ENCODE measurements around the gene CERS5. TPM values are rescaled to one million over a fixed set of nuclear protein-coding genes. Genes with fewer than 3 reads are reported as not detected.

The CERS5 gene
- 49.0 TPM for polyA plus RNA-seq (ENCODE audit: insufficient read length)

- DNase-seq = peak; percentile 100
Observed at GRCh38 chr12:50167049-50167828, at the start of gene CERS5. CERS5 (minus strand) TSS chr12:50167369; CDS start chr12:50167297, 72 bp downstream.

GRCh38 chr12:50215033-50215432 is 47.9 kb upstream of the CERS5 start:
- DNase-seq = no peak

- DNase-seq = no peak
Observed at GRCh38 chr12:50214018-50214417, 46.8 kb upstream of the CERS5 start.

GRCh38 chr12:50213439-50213838 is 46.3 kb upstream of the CERS5 start:
- DNase-seq = no peak

GRCh38 chr12:50212071-50212467 is 44.9 kb upstream of the CERS5 start:
- no peak for DNase-seq

- no peak for DNase-seq
Observed at GRCh38 chr12:50211392-50212070, 44.4 kb upstream of the CERS5 start.

- DNase-seq = no peak
Observed at GRCh38 chr12:50207424-50207823, 40.3 kb upstream of the CERS5 start.

GRCh38 chr12:50205648-50206047 is 38.5 kb upstream of the CERS5 start:
- DNase-seq = no peak

- DNase-seq = no peak
Observed at GRCh38 chr12:50203691-50204090, 36.5 kb upstream of the CERS5 start.

- no peak for DNase-seq
Observed at GRCh38 chr12:50201987-50202521, 34.9 kb upstream of the CERS5 start.

- DNase-seq = peak; percentile 53
Observed at GRCh38 chr12:50200552-50201273, 33.5 kb upstream of the CERS5 start.

GRCh38 chr12:50198829-50199228 is 31.7 kb upstream of the CERS5 start:
- no peak for DNase-seq

- DNase-seq = no peak
Observed at GRCh38 chr12:50197297-50197727, 30.1 kb upstream of the CERS5 start.

GRCh38 chr12:50196537-50196936 is 29.4 kb upstream of the CERS5 start:
- no peak for DNase-seq

GRCh38 chr12:50195832-50196231 is 28.7 kb upstream of the CERS5 start:
- DNase-seq = peak; percentile 51

GRCh38 chr12:50192908-50193307 is 25.7 kb upstream of the CERS5 start:
- no peak for DNase-seq

- no peak for DNase-seq
Observed at GRCh38 chr12:50192236-50192635, 25.1 kb upstream of the CERS5 start.

- no peak for DNase-seq
Observed at GRCh38 chr12:50190859-50191258, 23.7 kb upstream of the CERS5 start.

- no peak for DNase-seq
Observed at GRCh38 chr12:50188875-50189575, 21.9 kb upstream of the CERS5 start.

- DNase-seq = no peak
Observed at GRCh38 chr12:50188241-50188781, 21.1 kb upstream of the CERS5 start.

- no peak for DNase-seq
Observed at GRCh38 chr12:50187084-50187900, 20.1 kb upstream of the CERS5 start.

Data from hindlimb muscle (tissue), 1 donor.